ENCODE measurements around the gene ICA1.

ICA1 gene

GRCh38 chr7:8209353-8209752 is 52.6 kb downstream of the ICA1 start:
- no peak for TF ChIP-seq CTCF (IDR thresholded peaks at IDR 0.05; ENCODE audit: borderline replicate concordance, insufficient read depth, low read depth, low read length)
- H3K4me3 ChIP-seq (ENCODE audit: low read depth, low read length) = no peak overlapping the region

- H3K4me3 ChIP-seq (ENCODE audit: low read depth, low read length) = no peak overlapping the region
- TF ChIP-seq CTCF (IDR thresholded peaks at IDR 0.05; ENCODE audit: borderline replicate concordance, insufficient read depth, low read depth, low read length) = no peak
Measured at GRCh38 chr7:8208816-8209215, 53.2 kb downstream of the ICA1 start.

- no peak overlapping the region for H3K4me3 ChIP-seq (ENCODE audit: low read depth, low read length)
- no peak for TF ChIP-seq CTCF (IDR thresholded peaks at IDR 0.05; ENCODE audit: borderline replicate concordance, insufficient read depth, low read depth, low read length)
Measured at GRCh38 chr7:8206956-8207355, 55.0 kb downstream of the ICA1 start.

- no peak for TF ChIP-seq CTCF (IDR thresholded peaks at IDR 0.05; ENCODE audit: borderline replicate concordance, insufficient read depth, low read depth, low read length)
- H3K4me3 ChIP-seq (ENCODE audit: low read depth, low read length) = no peak overlapping the region
Measured at GRCh38 chr7:8205537-8205936, 56.4 kb downstream of the ICA1 start.

- TF ChIP-seq CTCF (IDR thresholded peaks at IDR 0.05; ENCODE audit: borderline replicate concordance, insufficient read depth, low read depth, low read length) = no peak
- no peak overlapping the region for H3K4me3 ChIP-seq (ENCODE audit: low read depth, low read length)
Measured at GRCh38 chr7:8205031-8205387, 57.0 kb downstream of the ICA1 start.

GRCh38 chr7:8204339-8205030 is 57.5 kb downstream of the ICA1 start:
- no peak for TF ChIP-seq CTCF (IDR thresholded peaks at IDR 0.05; ENCODE audit: borderline replicate concordance, insufficient read depth, low read depth, low read length)
- no peak overlapping the region for H3K4me3 ChIP-seq (ENCODE audit: low read depth, low read length)

GRCh38 chr7:8201846-8202441 is 60.0 kb downstream of the ICA1 start:
- no peak for TF ChIP-seq CTCF (IDR thresholded peaks at IDR 0.05; ENCODE audit: borderline replicate concordance, insufficient read depth, low read depth, low read length)
- no peak overlapping the region for H3K4me3 ChIP-seq (ENCODE audit: low read depth, low read length)

Data from GM12875 (cell line).